DLD1 (cell line): ENCODE results near the gene IFNA13.

Experiments
- in situ Hi-C: cut with HindIII; loops from 2 replicates; pipeline ENCODE4 v1.10.0; 2017; ENCODE audit warnings: low sequenced_read_pairs

IFNA13 gene

DNA sequence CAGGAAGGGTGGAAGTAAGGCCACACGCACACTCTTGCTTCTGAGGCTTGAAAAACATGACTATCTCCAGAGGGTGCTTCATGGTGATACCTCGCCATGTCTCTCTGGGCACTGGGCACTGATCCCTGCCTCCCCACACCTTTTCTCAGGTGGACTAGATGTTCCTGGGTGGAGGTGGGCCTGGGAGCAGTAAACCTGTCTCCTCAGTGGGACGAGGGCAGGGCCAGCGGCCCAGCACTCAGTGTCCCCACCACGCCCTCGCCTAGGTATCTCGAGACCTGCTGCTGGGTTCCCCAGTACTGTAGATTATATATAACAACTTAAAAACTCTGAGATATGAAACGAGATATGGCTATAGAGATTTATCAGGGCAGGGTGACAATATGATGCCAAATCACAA is 5.6 kb downstream of the IFNA13 start:
- in situ Hi-C loops = no loop called here

DNA sequence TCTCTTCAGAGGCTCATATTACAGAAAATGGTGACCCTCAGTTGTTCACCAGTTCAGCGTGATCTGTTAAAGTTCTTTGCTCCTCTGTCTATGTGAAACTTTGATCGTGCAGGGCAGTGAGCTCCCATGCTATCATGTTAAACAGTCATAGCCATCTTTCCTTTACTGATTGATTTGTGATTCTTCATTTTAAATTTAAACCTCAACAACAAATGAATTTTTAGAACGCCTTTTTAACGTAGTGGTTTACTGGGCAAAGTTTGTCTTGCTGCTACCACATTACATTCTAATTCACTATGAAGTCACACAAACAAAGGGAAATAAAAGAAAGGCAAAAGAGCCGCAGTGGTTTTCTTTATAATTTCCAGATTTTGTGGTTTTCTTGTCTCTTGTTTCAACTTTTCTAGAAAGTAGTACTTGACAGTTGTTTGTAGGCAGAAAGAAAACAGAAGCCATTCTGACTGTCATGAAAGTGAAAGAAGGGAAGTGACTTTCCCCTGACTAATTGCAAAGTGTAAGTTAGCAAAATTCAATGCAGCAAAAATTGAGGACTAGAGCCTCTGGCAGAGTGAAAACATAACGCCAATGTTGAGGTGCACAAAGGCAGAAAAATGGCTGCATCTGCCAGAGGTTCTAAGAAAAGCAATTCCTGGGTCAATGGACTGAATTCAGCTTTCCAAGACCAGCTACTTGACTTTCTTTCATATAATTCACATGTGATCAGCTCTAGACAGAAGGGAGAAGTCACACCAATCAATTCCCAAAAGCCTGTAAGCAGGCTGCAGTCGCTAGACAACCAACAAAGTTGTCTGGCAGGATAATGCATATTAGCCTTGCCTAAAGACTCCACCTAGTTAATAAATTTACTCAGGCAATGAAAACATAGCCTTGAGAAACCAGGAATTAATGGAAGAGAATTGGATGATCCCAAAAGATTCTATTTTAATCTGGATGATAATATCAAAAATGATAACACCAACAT is 10.1 kb downstream of the IFNA13 start:
- in situ Hi-C loops = no loop called here

DNA sequence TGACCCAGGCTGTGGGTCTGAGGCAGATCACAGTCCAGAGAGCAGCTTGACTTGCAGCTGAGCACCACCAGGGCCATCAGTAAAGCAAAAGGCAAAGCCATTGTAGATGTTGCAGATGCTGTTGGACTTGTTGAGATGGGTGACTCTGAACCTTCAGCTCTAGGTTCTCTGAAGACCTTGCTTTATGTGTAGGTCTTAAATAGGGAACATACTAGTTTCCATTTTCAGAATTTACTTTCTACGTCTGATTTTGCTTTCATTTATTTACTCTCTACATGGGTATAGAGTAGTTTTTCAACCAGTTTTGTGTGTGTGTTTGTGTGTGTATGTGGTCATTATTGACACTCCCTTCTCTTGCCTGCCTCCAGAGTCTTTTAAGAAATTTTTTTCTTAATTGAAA is 17.1 kb downstream of the IFNA13 start, which contains the start of gene IFNA6:
Gene IFNA6, minus strand, starts transcription at position 101 of the 400 bp plus-strand sequence. Its CDS starts 0 bp downstream, at position 101.
- in situ Hi-C loops = no loop called here

DNA sequence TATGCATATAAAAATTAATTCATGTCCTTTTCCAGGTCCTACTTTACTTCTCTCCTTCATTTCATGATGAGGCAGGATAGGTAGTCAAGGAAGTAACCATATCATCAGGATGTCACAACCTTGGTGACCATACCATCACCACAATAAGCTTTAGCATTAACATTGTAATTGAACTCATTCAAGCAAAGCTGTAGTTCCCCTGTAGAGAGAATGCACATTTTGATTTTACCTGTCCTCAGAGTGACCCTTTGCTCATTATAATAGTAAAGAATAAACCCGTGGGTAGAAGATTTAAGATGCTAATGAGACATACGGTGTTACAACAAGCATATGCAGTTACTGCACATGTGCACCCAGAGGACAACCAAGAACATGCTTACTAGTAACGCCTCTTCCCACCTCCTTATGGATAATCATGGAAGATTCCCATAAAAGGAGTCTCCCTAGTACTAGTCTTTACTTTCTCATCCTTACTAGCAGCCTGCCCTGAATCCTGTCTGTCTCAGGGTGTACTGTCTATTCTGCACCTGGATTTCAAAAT is 19.4 kb downstream of the IFNA13 start:
- in situ Hi-C loops = no loop called here

DNA sequence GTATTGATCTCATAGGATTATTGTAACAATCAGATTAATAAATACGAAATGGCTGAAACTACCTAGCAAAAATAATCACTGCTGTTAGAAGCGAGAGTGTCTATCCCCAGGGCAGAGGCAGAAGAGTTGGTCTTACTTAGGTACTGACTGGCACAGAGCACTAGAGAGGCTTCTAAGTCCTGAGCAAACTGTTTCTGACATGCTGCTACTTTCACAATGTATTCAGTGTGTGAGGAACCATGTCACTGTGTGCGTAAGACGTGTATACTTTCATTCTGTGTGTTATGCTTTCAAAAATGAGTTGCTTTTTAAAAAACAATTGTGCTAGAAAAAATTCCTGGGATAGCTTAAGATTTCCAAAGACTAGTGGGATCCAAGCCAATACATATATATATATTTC is 27.1 kb downstream of the IFNA13 start:
- in situ Hi-C loops = no loop called here

DNA sequence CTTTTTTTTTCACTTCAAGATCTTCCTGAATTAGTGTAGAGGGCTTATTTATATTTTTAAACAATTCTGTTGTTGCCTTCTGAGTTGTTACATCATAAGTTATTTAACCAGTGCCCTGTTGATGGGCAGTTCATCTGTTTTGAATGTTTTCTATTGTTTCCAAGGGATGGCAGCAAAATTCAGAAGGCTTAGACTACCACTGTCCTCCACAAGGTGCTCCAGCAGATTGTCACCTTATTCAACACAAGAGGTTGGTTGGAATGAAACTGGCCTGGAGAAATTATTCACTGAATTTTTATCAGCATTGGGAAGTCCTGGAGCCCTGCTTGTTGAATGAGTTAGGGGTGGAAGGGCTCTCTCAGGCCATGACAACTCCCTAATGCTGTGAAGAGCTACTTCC is 31.4 kb downstream of the IFNA13 start:
- in situ Hi-C loops = no loop called here

DNA sequence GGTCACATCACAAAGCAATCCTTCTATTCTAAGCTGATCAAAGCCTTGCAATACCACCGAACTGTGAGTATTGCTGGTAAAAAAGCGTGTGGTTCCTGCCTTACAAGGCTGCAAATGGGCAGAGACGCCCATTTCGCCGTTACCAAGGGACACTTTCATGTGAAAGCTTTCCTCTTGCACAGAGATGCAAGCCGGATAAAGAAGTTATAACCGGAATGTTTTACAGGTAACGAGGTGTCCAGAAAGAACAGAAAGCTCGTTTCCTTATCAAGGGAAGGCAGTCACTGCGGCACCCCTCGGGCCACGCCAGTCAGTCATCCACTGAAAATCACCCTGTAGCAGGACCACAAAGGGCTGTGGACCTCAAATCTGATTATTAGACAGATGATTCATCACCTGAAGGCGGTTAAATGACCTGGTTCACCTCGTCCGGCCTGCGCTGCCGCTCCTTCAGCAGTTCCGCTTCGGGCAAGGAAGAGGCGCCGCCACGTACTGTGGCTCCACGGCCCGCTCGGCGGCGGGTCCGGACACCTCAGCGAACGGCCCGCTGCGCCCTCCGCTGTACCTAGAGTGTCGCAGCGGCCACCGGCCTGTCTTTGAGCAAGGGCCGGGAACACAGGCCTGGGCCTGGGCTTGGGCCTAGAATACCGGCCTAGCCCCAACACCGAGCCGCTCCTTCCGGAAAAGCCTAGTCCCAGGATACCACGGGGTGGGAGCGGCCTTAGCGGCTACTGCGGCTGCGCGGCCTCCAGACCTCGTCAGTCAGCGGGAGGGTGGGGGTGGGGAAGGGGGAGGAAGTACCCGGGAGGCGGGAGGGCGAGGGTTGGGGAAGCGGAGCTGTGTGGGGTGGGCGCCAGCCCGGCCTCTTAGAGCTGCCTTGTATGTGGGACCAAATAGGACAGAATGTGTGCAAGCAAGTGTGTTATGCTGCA is 32.9 kb downstream of the IFNA13 start, which contains the start of gene KLHL9:
Gene KLHL9, minus strand, starts transcription at position 704 of the 932 bp plus-strand sequence. Its CDS starts 545 bp downstream, at position 159.
- in situ Hi-C loops = no loop called here

DNA sequence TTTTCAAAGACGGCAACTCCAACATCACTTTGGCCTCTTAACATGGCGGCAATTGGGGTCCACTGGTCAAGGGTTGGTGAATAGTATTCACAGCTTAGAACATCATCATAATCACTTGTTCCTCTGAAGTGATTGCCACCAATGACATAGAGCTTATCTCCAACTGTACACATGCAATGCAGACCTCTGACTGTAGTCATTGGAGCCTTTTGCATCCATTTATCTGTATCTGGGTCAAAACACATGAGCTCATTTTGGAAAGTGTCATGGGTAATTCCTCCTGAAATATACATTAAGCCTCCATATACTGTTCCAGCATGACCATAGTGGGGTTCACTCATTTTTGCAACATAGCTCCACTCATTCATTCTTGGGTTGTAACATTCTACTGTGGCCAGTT is 34.6 kb downstream of the IFNA13 start:
- in situ Hi-C loops = no loop called here

DNA sequence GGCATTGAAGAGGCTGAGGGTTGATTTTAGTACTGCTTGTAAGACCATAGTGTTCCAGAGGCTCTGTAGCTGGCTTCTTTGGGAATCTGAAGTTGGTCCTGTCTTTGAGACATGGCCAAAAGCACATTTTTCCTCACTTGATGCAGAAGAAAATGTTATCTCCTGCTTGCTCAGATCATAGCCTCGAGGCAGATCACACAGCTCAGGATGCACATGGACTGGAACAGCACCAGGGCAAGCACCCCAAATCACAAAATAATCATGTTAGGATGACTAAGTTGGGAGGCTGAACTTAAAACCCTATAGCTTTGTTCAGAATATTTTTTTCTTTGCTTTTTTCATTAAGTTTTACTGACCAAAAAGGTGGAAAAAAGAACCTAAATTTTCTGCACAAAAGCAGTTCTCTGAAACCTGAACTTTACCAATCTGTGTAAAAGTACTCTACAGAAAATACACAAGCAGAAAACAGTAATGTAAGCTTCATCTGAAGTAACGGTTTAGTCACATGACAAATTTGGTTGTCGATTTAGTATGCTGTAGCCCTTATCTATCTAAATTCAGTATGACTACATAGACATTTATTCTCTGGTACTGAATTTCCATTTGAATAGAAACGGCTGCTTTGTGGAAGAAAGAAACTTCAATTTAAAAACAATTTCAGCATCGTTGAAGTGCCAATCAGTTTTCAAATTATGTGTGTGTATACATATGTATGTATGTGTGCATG is 36.0 kb downstream of the IFNA13 start:
- in situ Hi-C loops = no loop called here

DNA sequence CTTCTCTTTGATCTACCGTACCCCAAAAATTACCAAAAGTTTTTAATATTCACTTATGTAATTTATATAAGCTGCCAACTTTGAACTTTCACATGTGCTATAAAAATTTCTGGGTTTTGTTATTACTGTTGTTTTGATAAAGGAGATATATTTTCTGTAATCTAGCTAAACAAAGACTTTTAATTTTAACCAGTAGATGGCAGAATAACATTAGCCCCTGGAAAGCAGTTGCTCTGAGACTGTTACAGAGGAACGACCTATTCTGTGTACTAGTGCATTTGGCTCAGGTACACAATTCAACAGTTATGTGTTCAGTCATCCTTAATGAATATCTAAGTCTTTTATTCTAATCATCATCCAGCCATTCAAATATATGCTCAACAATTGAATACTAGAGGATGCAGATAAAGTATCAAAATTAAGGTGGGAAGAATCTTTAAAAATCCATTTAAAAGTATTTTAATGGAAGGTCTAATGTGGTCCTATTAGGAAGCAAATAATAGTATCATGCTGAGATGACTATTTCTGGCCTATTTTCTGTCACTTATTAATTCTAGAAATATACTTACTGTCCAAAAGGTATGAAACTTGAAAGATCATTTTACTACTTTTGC is 41.2 kb downstream of the IFNA13 start:
- in situ Hi-C loops = no loop called here

DNA sequence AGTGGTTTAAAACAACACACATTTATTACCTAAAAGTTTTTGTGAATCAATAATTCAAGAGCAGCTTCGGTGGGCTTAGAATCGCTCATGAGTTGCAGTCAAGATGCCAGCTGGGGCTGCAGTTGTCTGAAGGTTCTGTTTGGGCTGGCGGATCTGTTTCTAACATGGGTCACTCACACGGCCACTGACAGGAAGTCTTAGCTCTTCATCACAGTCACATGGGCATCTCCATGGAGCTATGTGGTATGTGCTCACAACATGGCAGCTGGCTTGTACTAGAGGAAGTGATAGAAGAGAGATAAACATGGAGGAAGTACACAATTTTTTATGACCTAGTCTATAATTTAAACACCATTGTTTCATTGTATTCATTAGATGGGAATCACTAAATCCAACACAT is 43.8 kb downstream of the IFNA13 start:
- in situ Hi-C loops = no loop called here

DNA sequence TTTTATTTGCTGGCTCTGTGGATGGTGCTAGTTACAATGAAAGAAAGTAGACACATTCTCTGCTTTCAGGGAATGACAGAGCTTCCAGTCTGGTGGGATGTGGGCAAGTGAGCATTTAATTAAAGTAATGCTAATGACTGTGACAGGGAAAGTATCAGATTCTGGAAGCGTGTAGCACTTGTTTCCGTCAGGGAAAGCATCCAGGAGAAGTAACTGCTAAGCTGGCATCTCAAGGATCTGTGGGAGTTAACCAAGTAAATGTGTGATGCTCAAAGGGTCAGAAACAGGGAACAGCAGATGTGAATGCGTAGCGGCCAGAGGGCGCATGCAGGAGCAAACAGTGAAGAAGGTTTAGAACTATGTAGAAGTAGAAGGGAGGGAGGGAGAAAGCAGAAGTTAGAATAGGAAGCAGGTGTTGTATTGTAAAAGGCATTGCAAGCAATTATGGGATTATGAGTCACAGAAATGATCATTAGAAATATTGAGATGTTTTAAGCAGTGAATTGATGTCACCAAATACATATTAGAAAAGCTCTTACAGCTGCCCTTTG is 44.9 kb downstream of the IFNA13 start:
- in situ Hi-C loops = no loop called here

DNA sequence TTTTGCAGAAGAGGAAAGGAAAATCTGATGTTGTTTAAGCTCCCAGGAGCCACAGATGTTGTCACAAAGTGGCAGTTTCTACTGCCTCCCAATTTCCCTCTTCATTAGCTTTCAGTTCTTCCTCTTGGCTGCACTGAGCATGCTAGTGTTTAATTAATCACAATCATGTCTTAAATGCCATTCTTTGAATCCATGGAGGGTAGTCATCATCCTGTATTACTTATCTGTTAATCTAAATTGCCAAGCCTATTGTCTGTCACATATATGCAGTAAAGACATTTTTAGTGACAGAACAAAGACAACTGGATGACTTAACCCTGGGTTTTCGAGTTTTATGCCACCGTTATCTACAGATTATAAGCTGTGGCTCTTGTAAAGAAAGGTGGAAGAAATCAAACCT is 47.4 kb downstream of the IFNA13 start:
- in situ Hi-C loops = no loop called here

DNA sequence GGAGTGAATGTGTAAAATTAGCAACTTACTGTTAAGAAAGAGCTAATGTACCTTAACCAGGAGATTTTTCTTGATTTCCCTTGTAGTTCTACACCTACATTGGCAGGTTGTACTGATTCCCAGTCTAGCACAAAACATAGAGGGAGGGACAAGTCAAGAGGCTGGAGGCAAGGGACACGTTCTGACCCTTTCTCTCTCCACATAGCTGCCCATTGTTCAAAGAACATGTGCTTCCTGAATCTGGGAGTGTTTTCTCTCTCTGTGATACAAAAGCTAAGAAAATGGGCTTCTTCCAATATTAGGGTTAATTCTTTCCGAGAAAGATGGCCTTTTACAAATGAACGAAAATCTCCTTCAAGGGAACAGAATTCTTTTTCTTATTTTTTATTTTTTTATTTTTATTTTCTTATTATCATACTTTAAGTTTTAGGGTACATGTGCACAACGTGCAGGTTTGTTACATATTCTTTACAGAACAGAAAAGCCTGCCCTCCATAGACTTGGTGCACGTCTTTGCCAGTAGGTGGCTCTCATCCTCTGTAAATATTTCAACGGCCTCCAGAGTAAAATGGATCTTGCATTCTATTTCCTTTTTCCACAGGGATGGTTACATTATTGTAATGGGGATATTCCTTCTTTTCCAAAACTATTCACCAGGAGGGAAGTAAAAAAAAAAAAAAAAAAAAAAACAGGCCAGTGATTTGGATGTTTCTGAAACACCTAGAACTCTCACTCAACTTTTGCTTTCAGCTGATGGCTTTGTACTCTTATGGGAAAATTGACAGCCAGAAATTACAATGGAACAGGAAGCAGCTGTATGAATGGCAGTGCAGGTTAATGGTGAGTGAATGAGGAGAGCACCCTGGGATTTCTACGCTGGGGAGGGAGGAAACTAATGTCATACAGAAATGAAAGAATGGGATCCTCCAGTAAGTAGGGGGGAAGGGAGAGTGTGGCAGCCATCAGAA is 49.6 kb downstream of the IFNA13 start:
- in situ Hi-C loops = no loop called here
